PC-3 (cell line): ENCODE results near the gene IRF8. TPM values are rescaled to one million over a fixed set of nuclear protein-coding genes. Genes with fewer than 3 reads are reported as not detected.

Experiments
- ATAC-seq: fragments of 200-7000 bp; cut with Tn5 transposase; 2 replicates; pipeline ENCODE4 v1.9.1; 2020; ENCODE audit warnings: mild to moderate bottlenecking, moderate library complexity
- BruUV-seq: library from RNA; stranded (reverse); fragments of 400-500 nt; replicated peaks from 2 replicates; lab custom pipeline; 2021; lab: Mats Ljungman, UMichigan
- CTCF ChIA-PET: fragments of 300-600 bp; sonication (Branson Sonifier 250); formaldehyde crosslinking; loops from one replicate; lab custom pipeline; 2022; ENCODE audit warnings: antibody characterized with exemption; lab: Charles Lee
- POLR2A ChIA-PET: fragments of 300-600 bp; sonication (Branson Sonifier 250); formaldehyde crosslinking; loops from one replicate; lab custom pipeline; 2022; ENCODE audit warnings: antibody characterized with exemption; ENCODE audit not compliant: unreplicated experiment; lab: Charles Lee
- DNase-seq: peaks from one replicate; pipeline ENCODE4 v3.0.0-alpha.2; 2015
- H2AFZ ChIP-seq: fragments of 300-600 bp; sonication (generic); 2 replicates; pipeline ENCODE4 v1.6.0; 2016; ENCODE audit warnings: antibody characterized with exemption, low read length
- H3F3A ChIP-seq: fragments of 300-600 bp; sonication (generic); one replicate; pipeline ENCODE4 v1.6.0; 2017; ENCODE audit warnings: antibody characterized with exemption, low read length, control low read depth, mild to moderate bottlenecking; ENCODE audit not compliant: unreplicated experiment
- H3K27ac ChIP-seq: fragments of 300-600 bp; sonication (generic); 2 replicates; pipeline ENCODE4 v1.5.1; 2016; ENCODE audit warnings: mild to moderate bottlenecking, low read length
- H3K27me3 ChIP-seq: fragments of 300-600 bp; sonication (generic); 2 replicates; pipeline ENCODE4 v1.6.1; 2016; ENCODE audit warnings: low read length, mixed read lengths
- H3K36me3 ChIP-seq: fragments of 300-600 bp; sonication (generic); 2 replicates; pipeline ENCODE4 v1.6.1; 2016; ENCODE audit warnings: low read depth, mixed run types, low read length, mixed read lengths
- H3K4me1 ChIP-seq: fragments of 300-600 bp; sonication (generic); 2 replicates; pipeline ENCODE4 v1.5.1; 2016; ENCODE audit warnings: low read length; ENCODE audit not compliant: insufficient read depth
- H3K4me2 ChIP-seq: fragments of 300-600 bp; sonication (generic); 2 replicates; pipeline ENCODE4 v1.6.0; 2016; ENCODE audit warnings: low read length
- H3K4me3 ChIP-seq: fragments of 300-600 bp; sonication (generic); 2 replicates; pipeline ENCODE4 v1.5.1; 2016; ENCODE audit warnings: mild to moderate bottlenecking, low read length, mixed read lengths
- H3K79me2 ChIP-seq: fragments of 300-600 bp; sonication (generic); 2 replicates; pipeline ENCODE4 v1.6.1; 2017; ENCODE audit warnings: low read length, mixed read lengths
- H3K9ac ChIP-seq: fragments of 300-600 bp; sonication (generic); 2 replicates; pipeline ENCODE4 v1.6.0; 2016; ENCODE audit warnings: mild to moderate bottlenecking, low read length
- H3K9me2 ChIP-seq: fragments of 300-600 bp; sonication (generic); replicated peaks from 2 replicates; pipeline ENCODE4 v1.6.1; 2016; ENCODE audit warnings: mixed run types, low read length, mixed read lengths
- H3K9me3 ChIP-seq: fragments of 300-600 bp; sonication (generic); 2 replicates; pipeline ENCODE4 v1.6.1; 2016; ENCODE audit warnings: low read length, mixed read lengths
- H4K20me1 ChIP-seq: fragments of 300-600 bp; sonication (generic); 2 replicates; pipeline ENCODE4 v1.6.1; 2016; ENCODE audit warnings: low read length, mixed read lengths
- EZH2 ChIP-seq: fragments of 300-600 bp; sonication (generic); IDR thresholded peaks from one replicate; pipeline ENCODE4 v1.6.1; 2017; ENCODE audit warnings: antibody characterized with exemption, mild to moderate bottlenecking, low read length; ENCODE audit not compliant: unreplicated experiment
- EZH2phosphoT487 ChIP-seq: fragments of 300-600 bp; sonication (generic); IDR thresholded peaks from 2 replicates; pipeline ENCODE4 v1.6.1; 2018; ENCODE audit warnings: mild to moderate bottlenecking, antibody characterized with exemption, low read length, borderline replicate concordance
- intact Hi-C: fragments of 100-400 bp; cut with micrococcal nuclease; formaldehyde crosslinking; loops from 2 replicates; pipeline ENCODE4 v1.9.0; 2023
- total RNA-seq: library from RNA; depleted of rRNA; stranded (reverse); fragments of >200 nt; gene quantifications from 2 replicates; pipeline ENCODE4 v1.2.3, GENCODE V29; 2014
- TF ChIP-seq, protein P1 (sequence below): fragments of 300-600 bp; sonication (generic); conservative IDR thresholded peaks from 2 replicates; pipeline ENCODE4 v1.5.1; 2017; ENCODE audit warnings: antibody characterized with exemption, low read depth, mild to moderate bottlenecking, low read length

IRF8 gene
- total RNA-seq, 1 experiment from 2014 or later = not detected

DNA sequence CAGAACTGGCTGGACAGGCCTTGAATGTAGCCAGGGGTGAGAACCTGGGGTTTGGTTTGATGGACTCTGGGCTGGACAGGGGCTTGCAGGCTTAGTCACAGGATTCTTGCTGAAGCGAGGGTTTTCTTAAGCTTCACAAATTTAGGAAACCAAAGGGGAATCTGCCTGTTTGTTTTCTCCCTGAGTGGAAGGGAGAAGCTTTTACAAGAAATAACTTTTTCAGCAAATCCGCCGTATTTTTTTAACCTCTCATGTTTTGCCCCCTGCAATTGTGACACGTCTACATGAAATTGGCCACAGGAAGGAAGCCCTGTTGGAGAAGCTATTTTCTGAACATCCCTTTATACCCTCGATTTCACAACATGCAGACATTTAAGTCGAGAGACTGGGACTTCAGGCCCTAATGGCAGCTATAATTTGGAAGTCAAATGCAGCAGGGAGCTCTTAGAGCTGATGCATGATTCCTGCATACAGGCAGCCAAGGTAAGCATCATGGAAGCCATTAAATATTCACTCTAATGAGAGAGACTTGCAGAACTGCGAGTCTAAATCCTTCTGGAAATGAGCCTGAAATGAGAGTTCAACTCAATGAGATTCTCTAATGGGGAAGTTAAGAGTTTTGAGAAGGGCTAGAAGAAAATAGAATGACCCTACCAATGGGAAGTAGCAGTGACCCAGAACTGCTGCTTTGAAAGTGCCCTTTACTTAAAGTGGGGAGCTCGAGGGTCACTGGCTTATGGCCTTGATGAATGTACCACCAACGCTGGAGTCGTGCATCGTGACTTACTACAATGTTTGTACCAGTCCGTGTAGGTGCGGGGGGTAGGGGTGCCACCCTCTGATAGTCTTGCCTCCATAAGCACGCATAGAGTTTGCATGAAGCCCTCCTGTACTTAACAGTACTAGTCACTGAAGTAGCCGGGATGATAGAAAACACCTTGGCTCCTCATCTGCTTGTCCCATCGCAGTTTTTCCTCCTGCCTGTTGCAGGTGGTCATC lies 45.1 kb upstream of the IRF8 start:
- H3K9ac ChIP-seq = no peak overlapping the region
- H3K4me2 ChIP-seq = no peak overlapping the region
- H3F3A ChIP-seq = no peaks in the 10 kb centered on the region
- H3K36me3 ChIP-seq = no peaks in the 10 kb centered on the region
- H3K4me3 ChIP-seq = no peak overlapping the region
- H4K20me1 ChIP-seq = no peaks in the 10 kb centered on the region
- no peaks in the 10 kb centered on the region for H3K9me2 ChIP-seq
- BruUV-seq = no TSS peak
- POLR2A ChIA-PET = no interaction called here
- H3K79me2 ChIP-seq = no peaks in the 10 kb centered on the region
- DNase-seq (no peak), ATAC-seq (no peak)
- intact Hi-C loops = no loop called here
- peaks cover 56% of the 10 kb centered on the region for H3K27me3 ChIP-seq
- no peaks in the 10 kb centered on the region for H3K9me3 ChIP-seq
- H3K4me1 ChIP-seq = no peaks in the 10 kb centered on the region
- H2AFZ ChIP-seq = no peak overlapping the region
- TF ChIP-seq EZH2 (no peak), EZH2phosphoT487 (no peak)
- TF ChIP-seq, protein P1, sequence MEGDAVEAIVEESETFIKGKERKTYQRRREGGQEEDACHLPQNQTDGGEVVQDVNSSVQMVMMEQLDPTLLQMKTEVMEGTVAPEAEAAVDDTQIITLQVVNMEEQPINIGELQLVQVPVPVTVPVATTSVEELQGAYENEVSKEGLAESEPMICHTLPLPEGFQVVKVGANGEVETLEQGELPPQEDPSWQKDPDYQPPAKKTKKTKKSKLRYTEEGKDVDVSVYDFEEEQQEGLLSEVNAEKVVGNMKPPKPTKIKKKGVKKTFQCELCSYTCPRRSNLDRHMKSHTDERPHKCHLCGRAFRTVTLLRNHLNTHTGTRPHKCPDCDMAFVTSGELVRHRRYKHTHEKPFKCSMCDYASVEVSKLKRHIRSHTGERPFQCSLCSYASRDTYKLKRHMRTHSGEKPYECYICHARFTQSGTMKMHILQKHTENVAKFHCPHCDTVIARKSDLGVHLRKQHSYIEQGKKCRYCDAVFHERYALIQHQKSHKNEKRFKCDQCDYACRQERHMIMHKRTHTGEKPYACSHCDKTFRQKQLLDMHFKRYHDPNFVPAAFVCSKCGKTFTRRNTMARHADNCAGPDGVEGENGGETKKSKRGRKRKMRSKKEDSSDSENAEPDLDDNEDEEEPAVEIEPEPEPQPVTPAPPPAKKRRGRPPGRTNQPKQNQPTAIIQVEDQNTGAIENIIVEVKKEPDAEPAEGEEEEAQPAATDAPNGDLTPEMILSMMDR = no peak
- CTCF ChIA-PET = no interaction called here
- H3K27ac ChIP-seq = no peak overlapping the region

GRCh38 chr16:85854935-85855334 lies 44.0 kb upstream of the IRF8 start:
- DNase-seq (no peak), ATAC-seq (no peak)
- no peaks in the 10 kb centered on the region for H3K9me3 ChIP-seq
- CTCF ChIA-PET = no interaction called here
- H3K9me2 ChIP-seq = no peaks in the 10 kb centered on the region
- intact Hi-C loops = no loop called here
- TF ChIP-seq EZH2phosphoT487 = no peak
- TF ChIP-seq, protein P1 = no peak
- TF ChIP-seq EZH2 = no peak
- H3K9ac ChIP-seq = no peak overlapping the region
- no peaks in the 10 kb centered on the region for H3K36me3 ChIP-seq
- no peaks in the 10 kb centered on the region for H3K79me2 ChIP-seq
- H3K4me3 ChIP-seq = no peak overlapping the region
- H4K20me1 ChIP-seq = no peaks in the 10 kb centered on the region
- H3F3A ChIP-seq = no peaks in the 10 kb centered on the region
- POLR2A ChIA-PET = no interaction called here
- H3K4me1 ChIP-seq = no peaks in the 10 kb centered on the region
- peaks cover 46% of the 10 kb centered on the region for H3K27me3 ChIP-seq
- H2AFZ ChIP-seq = no peak overlapping the region
- no peak overlapping the region for H3K4me2 ChIP-seq
- BruUV-seq = no TSS peak
- H3K27ac ChIP-seq = no peak overlapping the region

DNA sequence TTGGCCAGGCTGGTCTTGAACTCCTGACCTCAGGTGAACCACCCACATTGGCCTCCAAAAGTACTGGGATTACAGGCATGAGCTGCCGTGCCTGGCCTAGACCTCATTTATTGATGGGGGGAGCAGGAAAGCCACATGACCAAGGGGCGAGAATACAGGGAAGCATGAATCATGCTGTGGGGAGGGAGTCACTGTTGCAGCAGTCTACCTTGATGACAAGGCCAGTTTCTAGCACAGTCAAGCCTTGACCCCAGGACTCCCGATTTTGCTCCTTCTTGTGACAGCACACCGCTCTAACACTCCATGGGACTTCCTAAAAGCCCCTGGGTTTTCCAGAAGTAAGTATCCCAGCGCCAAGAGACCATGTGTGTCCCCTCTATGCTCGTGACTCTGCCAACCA lies 42.9 kb upstream of the IRF8 start:
- H3K9ac ChIP-seq = no peak overlapping the region
- CTCF ChIA-PET = no interaction called here
- no peak overlapping the region for H3K4me3 ChIP-seq
- peaks cover 34% of the 10 kb centered on the region for H3K27me3 ChIP-seq
- no peak overlapping the region for H3K27ac ChIP-seq
- H2AFZ ChIP-seq = no peak overlapping the region
- POLR2A ChIA-PET = no interaction called here
- H3F3A ChIP-seq = no peaks in the 10 kb centered on the region
- DNase-seq (no peak), ATAC-seq (no peak)
- TF ChIP-seq EZH2phosphoT487 (no peak), EZH2 (no peak)
- TF ChIP-seq, protein P1 = no peak
- no peaks in the 10 kb centered on the region for H3K9me3 ChIP-seq
- BruUV-seq = no TSS peak
- intact Hi-C loops = no loop called here
- no peaks in the 10 kb centered on the region for H4K20me1 ChIP-seq
- no peaks in the 10 kb centered on the region for H3K4me1 ChIP-seq
- H3K79me2 ChIP-seq = no peaks in the 10 kb centered on the region
- no peak overlapping the region for H3K4me2 ChIP-seq
- H3K36me3 ChIP-seq = no peaks in the 10 kb centered on the region
- no peaks in the 10 kb centered on the region for H3K9me2 ChIP-seq
